GM13976 (cell line): ENCODE measurements around the gene E2F2.
A peak's percentile ranks its signal among the peaks of the same experiment; 100 is the strongest.

ENCODE experiments used
- DNase-seq: peaks from one replicate; pipeline ENCODE4 v3.0.0; 2012; ENCODE audit warnings: low spot score
- CTCF ChIP-seq: IDR thresholded peaks from 2 replicates; pipeline ENCODE4 v1.5.1; 2012; ENCODE audit warnings: borderline replicate concordance, mild to moderate bottlenecking; ENCODE audit not compliant: insufficient read depth; ENCODE audit errors: extremely low read depth, missing control alignments, control extremely low read depth
- in situ Hi-C: fragments of 300-500 bp; cut with MboI; formaldehyde crosslinking; loops from one replicate; pipeline ENCODE4 v1.12.0; 2022; ENCODE audit warnings: low sequenced_read_pairs, mixed read lengths, inconsistent platforms; ENCODE audit not compliant: unreplicated experiment

Gene E2F2

DNA sequence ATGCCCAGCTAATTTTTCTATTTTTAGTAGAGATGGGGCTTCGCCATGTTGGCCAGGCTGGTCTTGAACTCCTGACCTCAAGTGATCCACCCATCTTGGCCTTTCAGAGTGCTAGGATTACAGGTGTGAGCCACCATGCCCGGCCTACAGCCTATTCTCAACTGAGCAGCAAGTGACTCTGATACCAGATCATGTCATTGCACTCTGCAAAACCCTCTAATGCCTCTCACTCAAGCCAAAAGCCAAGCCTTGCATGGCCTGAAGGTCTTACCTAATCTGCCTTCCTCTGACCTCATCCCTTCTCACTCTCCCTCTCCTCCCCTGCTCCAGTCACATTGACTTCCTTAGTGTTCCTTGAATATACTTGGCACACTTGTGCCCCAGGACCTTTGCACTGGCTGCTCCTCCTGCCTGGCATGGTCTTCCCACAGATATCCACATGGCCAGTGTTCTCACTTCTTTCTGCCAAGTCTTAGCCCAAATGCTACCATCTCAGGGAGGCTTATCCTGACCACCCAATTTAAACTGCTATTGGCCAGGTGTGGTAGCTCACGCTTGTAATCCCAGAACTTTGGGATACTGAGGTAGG lies 38.8 kb downstream of the E2F2 start:
- DNase-seq = no peak
- in situ Hi-C loops = no loop called here
- no peak for TF ChIP-seq CTCF

GRCh38 chr1:23489842-23490241 lies 41.2 kb downstream of the E2F2 start:
- TF ChIP-seq CTCF = no peak
- in situ Hi-C loops = no loop called here
- DNase-seq = no peak

- in situ Hi-C loops = no loop called here
Observed at GRCh38 chr1:23485002-23485332, 46.1 kb downstream of the E2F2 start.

GRCh38 chr1:23484253-23485001 lies 46.6 kb downstream of the E2F2 start:
- no peak for TF ChIP-seq CTCF
- in situ Hi-C loops = no loop called here
- DNase-seq = peak; percentile 93

More at GRCh38 chr1:23485002-23485332, 46.1 kb downstream of the E2F2 start:
- TF ChIP-seq CTCF = no peak
- DNase-seq = no peak

DNA sequence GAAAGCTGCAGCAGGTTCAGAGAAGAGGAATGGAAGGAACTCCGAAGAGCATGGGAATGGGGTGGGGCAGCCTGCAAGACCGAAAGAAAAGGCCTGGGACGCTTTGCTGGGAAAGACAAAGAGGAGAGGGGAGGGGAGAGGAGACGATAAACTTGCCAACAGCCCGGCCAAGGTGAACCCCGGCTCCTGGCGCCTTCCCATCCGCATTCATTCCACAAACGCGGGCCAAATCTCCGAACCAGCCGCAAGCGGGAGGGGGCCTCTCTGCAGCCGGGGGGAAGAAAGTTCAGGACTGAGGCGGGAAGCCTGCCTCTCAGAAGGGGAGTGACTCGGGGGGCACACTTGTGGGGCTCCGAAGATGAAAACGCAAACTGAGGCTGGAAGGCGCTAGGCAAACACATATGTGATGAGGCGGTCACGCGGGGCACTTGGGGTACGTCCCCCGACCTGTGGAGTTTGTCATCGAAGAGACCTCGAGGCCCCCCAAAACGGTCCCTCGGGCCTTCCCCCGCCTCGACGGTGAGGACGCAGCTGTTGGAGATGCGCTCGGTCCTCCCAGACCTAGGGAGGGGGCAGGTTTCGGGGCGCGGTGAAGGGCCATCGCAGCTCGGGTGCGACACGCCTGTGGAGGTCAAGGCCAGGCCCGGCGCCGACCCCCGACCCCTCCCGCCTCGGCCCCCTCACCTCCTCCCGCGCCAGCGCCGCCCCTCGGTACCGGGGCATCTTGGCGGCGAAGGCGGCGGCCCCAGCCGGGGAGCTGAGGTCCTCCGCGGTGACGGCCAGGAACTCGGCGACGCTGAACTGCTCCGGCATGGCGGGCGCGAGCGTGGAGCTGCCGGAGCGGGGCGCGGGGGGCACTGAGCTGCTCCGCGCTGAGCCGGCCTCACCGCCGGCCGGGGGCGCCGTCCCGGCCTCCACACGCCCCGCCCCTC lies 47.4 kb downstream of the E2F2 start, which contains the start of gene ASAP3:
Gene ASAP3, minus strand, starts transcription at position 859 of the 932 bp plus-strand sequence. Its CDS starts 46 bp downstream, at position 813.
- in situ Hi-C loops = no loop called here
- TF ChIP-seq CTCF = no peak
- DNase-seq = peak; percentile 41

DNA sequence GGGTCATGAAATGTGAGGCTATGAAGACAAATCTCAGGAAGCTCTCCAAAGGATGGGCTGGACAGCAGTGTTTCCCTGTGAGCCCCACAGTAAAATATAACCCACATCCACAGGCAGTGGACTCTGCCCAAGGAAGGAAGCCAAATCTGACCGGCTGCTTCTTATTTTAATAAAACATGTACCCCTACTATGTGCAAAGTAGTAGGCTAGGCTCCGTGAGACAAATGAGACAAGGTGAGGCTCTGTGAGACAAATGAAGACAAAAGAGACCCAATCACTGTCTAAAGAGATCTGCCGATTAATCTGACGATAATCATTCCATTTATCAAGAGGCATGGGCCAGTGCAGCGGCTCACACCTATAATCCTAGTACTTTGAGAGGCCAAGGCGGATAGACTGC lies 49.1 kb downstream of the E2F2 start:
- no peak for DNase-seq
- in situ Hi-C loops = no loop called here
- no peak for TF ChIP-seq CTCF
